IMR-90 (cell line): ENCODE data around the gene BRD1. TPM values are rescaled to one million over a fixed set of nuclear protein-coding genes. Genes with fewer than 3 reads are reported as not detected.

Source experiments
- ATAC-seq: fragments of 200-7000 bp; cut with Tn5 transposase; 2 replicates; pipeline ENCODE4 v1.9.1; 2020; ENCODE audit warnings: low read depth, mild to moderate bottlenecking, moderate library complexity
- BruUV-seq: library from RNA; stranded (reverse); fragments of 400-500 nt; replicated peaks from 2 replicates; lab custom pipeline; 2021; lab: Mats Ljungman, UMichigan
- CTCF ChIA-PET: fragments of 300-600 bp; formaldehyde crosslinking; extraction: SDS; loops from one replicate; lab custom pipeline; 2021; ENCODE audit warnings: antibody characterized with exemption; lab: Yijun Ruan, JAX
- POLR2A ChIA-PET: fragments of 300-600 bp; sonication (Branson Sonifier 250); formaldehyde crosslinking; loops from one replicate; lab custom pipeline; 2022; ENCODE audit warnings: antibody characterized with exemption; ENCODE audit not compliant: unreplicated experiment; lab: Charles Lee
- DNase-seq: peaks from one replicate; pipeline ENCODE4 v3.0.0; 2013
- H2AFZ ChIP-seq: replicated peaks from 2 replicates; pipeline ENCODE3; 2013; ENCODE audit warnings: low read length, mild to moderate bottlenecking; ENCODE audit not compliant: poor library complexity
- H2AK5ac ChIP-seq: 2 replicates; pipeline ENCODE4 v1.6.1; 2013; ENCODE audit warnings: low read depth, low read length, inconsistent platforms
- H2AK9ac ChIP-seq: replicated peaks from 2 replicates; pipeline ENCODE3; 2013; ENCODE audit warnings: mild to moderate bottlenecking, low read depth, low read length, moderate library complexity; ENCODE audit not compliant: poor library complexity
- H2BK120ac ChIP-seq: 2 replicates; pipeline ENCODE4 v1.6.1; 2013; ENCODE audit warnings: low read depth, low read length, inconsistent platforms
- H2BK15ac ChIP-seq: 3 replicates; pipeline ENCODE4 v1.6.1; 2013; ENCODE audit warnings: low read depth, low read length, inconsistent platforms
- H2BK20ac ChIP-seq: 2 replicates; pipeline ENCODE4 v1.6.1; 2013; ENCODE audit warnings: low read depth, mild to moderate bottlenecking, inconsistent platforms, low read length, moderate library complexity
- H2BK5ac ChIP-seq: 2 replicates; pipeline ENCODE4 v1.6.1; 2013; ENCODE audit warnings: mild to moderate bottlenecking, low read depth, low read length, inconsistent platforms; ENCODE audit not compliant: poor library complexity, severe bottlenecking
- H3K14ac ChIP-seq: replicated peaks from 2 replicates; pipeline ENCODE4 v1.6.1; 2013; ENCODE audit warnings: low read depth, low read length, inconsistent platforms
- H3K18ac ChIP-seq: 2 replicates; pipeline ENCODE4 v1.6.1; 2013; ENCODE audit warnings: low read depth, low read length, control low read depth
- H3K23ac ChIP-seq: 2 replicates; pipeline ENCODE4 v1.6.1; 2013; ENCODE audit warnings: low read depth, low read length, inconsistent platforms
- H3K27ac ChIP-seq: 2 replicates; pipeline ENCODE4 v1.5.1; 2013; ENCODE audit warnings: mild to moderate bottlenecking, control low read depth, low read length; ENCODE audit not compliant: insufficient read depth
- H3K27me3 ChIP-seq: 2 replicates; pipeline ENCODE4 v1.6.1; 2013; ENCODE audit warnings: low read length; ENCODE audit not compliant: control insufficient read depth, insufficient read depth
- H3K36me3 ChIP-seq: 2 replicates; pipeline ENCODE4 v1.6.1; 2013; ENCODE audit warnings: low read length, mixed read lengths; ENCODE audit not compliant: control insufficient read depth, insufficient read depth
- H3K4ac ChIP-seq: 2 replicates; pipeline ENCODE4 v1.6.1; 2013; ENCODE audit warnings: low read depth, low read length, inconsistent platforms
- H3K4me1 ChIP-seq: 2 replicates; pipeline ENCODE4 v1.6.1; 2013; ENCODE audit warnings: low read length, mixed read lengths; ENCODE audit not compliant: control insufficient read depth, insufficient read depth
- H3K4me2 ChIP-seq: 2 replicates; pipeline ENCODE4 v1.6.1; 2013; ENCODE audit warnings: low read depth, mild to moderate bottlenecking, control low read depth, low read length, moderate library complexity
- H3K4me3 ChIP-seq: 2 replicates; pipeline ENCODE4 v1.5.1; 2013; ENCODE audit warnings: low read depth, mild to moderate bottlenecking, control low read depth, low read length, moderate library complexity; ENCODE audit not compliant: insufficient read depth
- H3K56ac ChIP-seq: 2 replicates; pipeline ENCODE4 v1.6.1; 2013; ENCODE audit warnings: low read length, inconsistent platforms; ENCODE audit not compliant: insufficient read depth; ENCODE audit errors: extremely low read depth
- H3K79me1 ChIP-seq, 2 experiments: 2 replicates each; pipeline ENCODE4 v1.6.1; 2013; ENCODE audit warnings: low read length in 2 of 2, inconsistent platforms in 1 of 2, low read depth in 1 of 2
- H3K9ac ChIP-seq: 2 replicates; pipeline ENCODE4 v1.6.1; 2013; ENCODE audit warnings: low read depth, low read length, control low read depth
- H3K9me1 ChIP-seq: 2 replicates; pipeline ENCODE4 v1.6.1; 2013; ENCODE audit warnings: low read length, inconsistent platforms; ENCODE audit not compliant: insufficient read depth
- H3K9me3 ChIP-seq: 2 replicates; pipeline ENCODE4 v1.6.1; 2013; ENCODE audit warnings: low read length; ENCODE audit not compliant: control insufficient read depth, insufficient read depth
- H4K20me1 ChIP-seq: 2 replicates; pipeline ENCODE4 v1.6.1; 2013; ENCODE audit warnings: low read length, inconsistent platforms; ENCODE audit not compliant: insufficient read depth
- H4K5ac ChIP-seq: 2 replicates; pipeline ENCODE4 v1.6.1; 2013; ENCODE audit warnings: mild to moderate bottlenecking, low read depth, low read length, control low read depth
- H4K8ac ChIP-seq, 2 experiments: 2 replicates each; pipeline ENCODE4 v1.6.1; 2013; ENCODE audit warnings: low read depth in 2 of 2, low read length in 2 of 2, control low read depth in 1 of 2, inconsistent platforms in 1 of 2
- H4K91ac ChIP-seq: 2 replicates; pipeline ENCODE4 v1.6.1; 2013; ENCODE audit warnings: low read depth, low read length, inconsistent platforms; ENCODE audit not compliant: insufficient read depth
- BHLHE40 ChIP-seq: fragments of 150-350 bp; IDR thresholded peaks from 2 replicates; pipeline ENCODE4 v1.6.1; 2016; ENCODE audit warnings: mild to moderate bottlenecking, low read depth, low read length
- CEBPB ChIP-seq: IDR thresholded peaks from 2 replicates; pipeline ENCODE4 v1.6.1; 2012; ENCODE audit warnings: low read depth, low read length, improper control_type of control experiment
- CTCF ChIP-seq: conservative IDR thresholded peaks from 2 replicates; pipeline ENCODE4 v1.5.1; 2012; ENCODE audit warnings: mild to moderate bottlenecking, low read depth, low read length, improper control_type of control experiment
- MAZ ChIP-seq: IDR thresholded peaks from 2 replicates; pipeline ENCODE4 v1.6.1; 2012; ENCODE audit warnings: low read depth, mild to moderate bottlenecking, low read length, improper control_type of control experiment, moderate library complexity, borderline replicate concordance
- MXI1 ChIP-seq: IDR thresholded peaks from 2 replicates; pipeline ENCODE4 v1.6.1; 2012; ENCODE audit warnings: low read depth, mild to moderate bottlenecking, low read length, moderate library complexity, borderline replicate concordance
- POLR2A ChIP-seq: IDR thresholded peaks from 2 replicates; pipeline ENCODE4 v1.6.1; 2012; ENCODE audit warnings: mild to moderate bottlenecking, low read depth, low read length
- RAD21 ChIP-seq: IDR thresholded peaks from 2 replicates; pipeline ENCODE4 v1.6.1; 2012; ENCODE audit warnings: low read length, improper control_type of control experiment
- RFX5 ChIP-seq: IDR thresholded peaks from 2 replicates; pipeline ENCODE4 v1.8.0; 2012; ENCODE audit warnings: low read depth, mild to moderate bottlenecking, low read length, moderate library complexity
- SMC3 ChIP-seq: fragments of 150-350 bp; IDR thresholded peaks from 2 replicates; pipeline ENCODE4 v1.6.1; 2016; ENCODE audit warnings: low read depth, mild to moderate bottlenecking, antibody characterized with exemption, low read length, moderate library complexity
- USF2 ChIP-seq: fragments of 150-350 bp; IDR thresholded peaks from 2 replicates; pipeline ENCODE4 v1.6.1; 2017; ENCODE audit warnings: mild to moderate bottlenecking, antibody characterized with exemption, low read length, low read depth
- WGBS, 2 experiments: methylation state at CpG; one replicate each; pipeline versions ENCODE4 v1.1.5 to v1.1.7; 2013; ENCODE audit warnings: missing lambda C conversion rate in 2 of 2; ENCODE audit not compliant: insufficient read length in 1 of 2; ENCODE audit errors: extremely low coverage in 2 of 2; 5-methylcytosine and 5-hydroxymethylcytosine counted together
- dilution Hi-C: fragments of 300-500 bp; cut with HindIII; formaldehyde crosslinking; loops from one replicate; pipeline ENCODE4 v1.14.3; 2018; ENCODE audit warnings: low sequenced_read_pairs; ENCODE audit not compliant: unreplicated experiment
- in situ Hi-C: fragments of 300-500 bp; cut with MboI; formaldehyde crosslinking; loops from 3 replicates; pipeline ENCODE4 v1.14.3; 2019; ENCODE audit warnings: low sequenced_read_pairs, inconsistent platforms, mixed read lengths
- intact Hi-C: fragments of 100-400 bp; cut with micrococcal nuclease; formaldehyde crosslinking; loops from 2 replicates; pipeline ENCODE4 v1.10.0; 2022
- polyA plus RNA-seq, 3 experiments: library from polyadenylated mRNA; depleted of rRNA; stranded (reverse); fragments of >200 nt; gene quantifications; 2 replicates each; pipeline ENCODE4 v1.2.3, GENCODE V29; 2012; ENCODE audit warnings: low replicate concordance in 1 of 3
- total RNA-seq: library from RNA; depleted of rRNA; stranded (reverse); fragments of >200 nt; gene quantifications from 2 replicates; pipeline ENCODE4 v1.2.3, GENCODE V29; 2012

BRD1 gene
- total and polyA plus RNA-seq, 2 of the 4 experiments (the other 2 are of a cell fraction): 10.0 to 10.6 TPM

- Histone ChIP-seq H3K9ac (no peak overlapping the region), H2BK15ac (no peak overlapping the region), H2BK20ac (no peak overlapping the region), H3K56ac (no peak overlapping the region), H3K9me1 (0 out of 2 replicates have a peak, but pooled peaks cover 5% of the 10 kb centered on the region), H3K4ac (no peak overlapping the region), H3K4me1 (no peaks in the 10 kb centered on the region), H2AK9ac (no peak overlapping the region), H2BK5ac (no peak overlapping the region), H2BK120ac (no peak overlapping the region), H3K27ac (no peak overlapping the region), H3K36me3 (peaks cover 15% of the 10 kb centered on the region), H3K18ac (no peak overlapping the region), H3K4me2 (no peak overlapping the region), H2AK5ac (no peak overlapping the region), H4K20me1 (peaks cover 58% of the 10 kb centered on the region), H3K14ac (no peak overlapping the region), H3K4me3 (no peak overlapping the region), H4K5ac (no peak overlapping the region), H4K8ac (no peak overlapping the region), H3K23ac (no peak overlapping the region), H3K79me1 (peaks cover 18 to 64% of the 10 kb centered on the region in 2 experiments), H3K27me3 (no peaks in the 10 kb centered on the region), H2AFZ (no peak overlapping the region), H3K9me3 (peaks cover 14% of the 10 kb centered on the region), H4K91ac (no peak overlapping the region)
- ChIA-PET CTCF (no interaction called here), POLR2A (no interaction called here)
- no TSS peak for BruUV-seq
- dilution Hi-C loops: no loop called here
- in situ Hi-C loops: no loop called here
- intact Hi-C loops: no loop called here
- ATAC-seq (no peak), DNase-seq (no peak)
- whole genome bisulfite sequencing, 2 experiments: 70% methylated on average over 2 of the region's 7 CpGs; no CpG with 5 or more reads in 1 of the 2 experiments
- TF ChIP-seq BHLHE40 (no peak), RFX5 (no peak), CTCF (no peak), CEBPB (no peak), MAZ (no peak), POLR2A (no peak), SMC3 (no peak), MXI1 (no peak), RAD21 (no peak), USF2 (no peak)
These were observed 44.7 kb upstream of the BRD1 start for GRCh38 chr22:49872347-49872746.
